Vagina (tissue), 2 donors: ENCODE results near the gene OXSR1.

ENCODE experiments used
- POLR2AphosphoS5 ChIP-seq, 2 donors: sonication (generic); formaldehyde crosslinking; IDR thresholded peaks; one replicate each; pipeline ENCODE4 v1.9.0; 2017; ENCODE audit warnings: antibody characterized with exemption in 2 of 2, mild to moderate bottlenecking in 2 of 2, low read depth in 1 of 2; ENCODE audit not compliant: insufficient read depth in 1 of 2
- TF ChIP-seq, protein P1 (sequence below), 3 experiments: fragments of 450-650 bp in 2 of 3; fragments of 200-600 bp in 1 of 3; sonication (generic) in 1 of 3; IDR thresholded peaks; one replicate each; pipeline ENCODE4 v1.5.1; 2017 to 2019; ENCODE audit warnings: antibody characterized with exemption in 3 of 3, mild to moderate bottlenecking in 2 of 3, moderate library complexity in 2 of 3

DNA sequence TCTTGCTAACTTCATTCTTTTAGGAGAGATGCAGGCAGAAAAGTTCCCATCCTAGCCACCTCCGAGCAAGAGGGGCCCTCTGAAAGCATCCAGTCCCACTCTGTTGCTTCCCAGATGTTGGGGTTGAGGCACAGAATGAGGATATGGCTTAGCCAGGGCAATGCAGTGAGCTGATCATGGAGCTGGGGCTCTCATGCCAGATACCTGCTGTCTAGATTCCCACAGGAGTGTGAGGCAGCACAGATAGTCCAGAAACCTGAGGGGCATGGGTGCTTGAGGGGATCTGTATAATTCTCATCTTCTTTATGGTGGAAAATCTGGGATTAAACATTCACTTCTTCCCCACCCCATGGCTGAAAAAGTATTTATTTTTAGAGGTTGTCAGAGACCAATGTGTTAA is 101.5 kb downstream of the OXSR1 start:
- TF ChIP-seq, protein P1, sequence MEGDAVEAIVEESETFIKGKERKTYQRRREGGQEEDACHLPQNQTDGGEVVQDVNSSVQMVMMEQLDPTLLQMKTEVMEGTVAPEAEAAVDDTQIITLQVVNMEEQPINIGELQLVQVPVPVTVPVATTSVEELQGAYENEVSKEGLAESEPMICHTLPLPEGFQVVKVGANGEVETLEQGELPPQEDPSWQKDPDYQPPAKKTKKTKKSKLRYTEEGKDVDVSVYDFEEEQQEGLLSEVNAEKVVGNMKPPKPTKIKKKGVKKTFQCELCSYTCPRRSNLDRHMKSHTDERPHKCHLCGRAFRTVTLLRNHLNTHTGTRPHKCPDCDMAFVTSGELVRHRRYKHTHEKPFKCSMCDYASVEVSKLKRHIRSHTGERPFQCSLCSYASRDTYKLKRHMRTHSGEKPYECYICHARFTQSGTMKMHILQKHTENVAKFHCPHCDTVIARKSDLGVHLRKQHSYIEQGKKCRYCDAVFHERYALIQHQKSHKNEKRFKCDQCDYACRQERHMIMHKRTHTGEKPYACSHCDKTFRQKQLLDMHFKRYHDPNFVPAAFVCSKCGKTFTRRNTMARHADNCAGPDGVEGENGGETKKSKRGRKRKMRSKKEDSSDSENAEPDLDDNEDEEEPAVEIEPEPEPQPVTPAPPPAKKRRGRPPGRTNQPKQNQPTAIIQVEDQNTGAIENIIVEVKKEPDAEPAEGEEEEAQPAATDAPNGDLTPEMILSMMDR (IDR thresholded peaks at IDR 0.05), result no peak
- TF ChIP-seq POLR2AphosphoS5 (IDR thresholded peaks at IDR 0.05; ENCODE audit: insufficient read depth in 1 of 2, low read depth in 1 of 2), result no peak
